SH-SY5Y (cell line): Measurements from ENCODE around the gene SLC12A4.

ENCODE experiments used
- GATA2 ChIP-seq: IDR thresholded peaks from 2 replicates; pipeline ENCODE4 v1.6.1; 2011; ENCODE audit warnings: mild to moderate bottlenecking, low read depth, low read length
- GATA3 ChIP-seq: IDR thresholded peaks from 2 replicates; pipeline ENCODE4 v1.6.1; 2011; ENCODE audit warnings: low read depth, mild to moderate bottlenecking, low read length, moderate library complexity

DNA sequence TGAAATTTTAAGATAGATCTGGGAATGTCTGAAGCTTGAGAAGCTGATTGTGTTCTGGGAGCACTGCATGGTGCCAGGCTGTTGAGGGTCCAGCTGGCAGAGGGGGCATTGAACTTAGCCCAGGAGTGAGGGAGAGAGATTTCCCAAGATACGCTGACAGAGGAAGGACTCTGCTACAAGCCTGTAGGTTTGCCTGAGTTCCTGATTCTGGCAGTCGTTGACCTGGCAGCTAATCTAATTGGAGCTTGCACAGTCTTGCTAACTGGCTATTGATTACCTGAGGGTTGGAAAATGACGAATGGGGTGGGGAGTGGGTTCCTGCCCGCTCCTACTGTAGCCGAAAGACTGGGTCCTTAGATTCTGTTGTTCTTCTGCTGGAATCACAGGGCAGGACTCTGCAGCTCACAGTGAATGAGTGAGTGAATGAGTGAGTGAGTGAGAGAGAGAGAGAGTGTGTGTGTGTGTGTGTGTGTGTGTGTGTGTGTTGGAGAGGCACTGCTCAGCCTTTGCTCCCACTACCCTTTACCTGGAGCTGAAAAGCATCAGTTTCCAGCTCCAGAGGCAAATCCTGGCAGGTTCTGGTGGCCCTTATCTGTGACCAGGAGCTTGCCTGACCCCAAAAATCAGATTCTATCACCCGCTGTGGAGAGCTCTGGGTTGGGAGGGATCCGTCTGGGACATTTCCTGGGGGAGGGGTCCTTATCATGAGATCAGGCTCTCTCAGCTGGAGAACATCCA is 53.5 kb downstream of the SLC12A4 start:
- peak; percentile 97 for TF ChIP-seq GATA2
- no peak for TF ChIP-seq GATA3
